HCT116 (cell line): Measurements from ENCODE around the gene AEBP1. TPM values are rescaled to one million over a fixed set of nuclear protein-coding genes. Genes with fewer than 3 reads are reported as not detected.

Source experiments
- ATAC-seq: fragments of 200-7000 bp; cut with Tn5 transposase; 2 replicates; pipeline ENCODE4 v1.9.1; 2020; ENCODE audit warnings: mild to moderate bottlenecking, moderate library complexity
- BruUV-seq: library from RNA; stranded (reverse); fragments of 400-500 nt; replicated peaks from 2 replicates; lab custom pipeline; 2021; lab: Mats Ljungman, UMichigan
- CTCF ChIA-PET: fragments of 300-600 bp; sonication (Branson Sonifier 250); formaldehyde crosslinking; loops from one replicate; lab custom pipeline; 2021; ENCODE audit warnings: antibody characterized with exemption; lab: Charles Lee
- POLR2A ChIA-PET: fragments of 300-600, 350-600 bp; sonication (Branson Sonifier 250); formaldehyde crosslinking; loops from one replicate; lab custom pipeline; 2021; ENCODE audit warnings: antibody characterized with exemption; lab: Charles Lee
- RAD21 ChIA-PET, 2 experiments: fragments of 300-600 bp; sonication (Branson Sonifier 250); formaldehyde crosslinking; loops; one replicate each; lab custom pipeline; 2023; ENCODE audit warnings: low total read pairs in 2 of 2; ENCODE audit not compliant: uncharacterized antibody in 2 of 2, unreplicated experiment in 2 of 2, low non-redundant PET in 1 of 2; lab: Charles Lee
- DNase-seq: peaks from one replicate; pipeline ENCODE4 v3.0.0-alpha.2; 2010; ENCODE audit warnings: low read depth, low spot score
- H2AFZ ChIP-seq: fragments of 200-600 bp; shearing (Covaris generic), sonication (generic); 2 replicates; pipeline ENCODE4 v1.6.1; 2017; ENCODE audit warnings: low read depth, mixed run types, mixed read lengths, antibody characterized with exemption, low read length; ENCODE audit not compliant: poor library complexity, severe bottlenecking
- H3K27ac ChIP-seq: 2 replicates; pipeline ENCODE4 v1.5.1; 2012; ENCODE audit warnings: low read depth, low read length
- H3K27me3 ChIP-seq: fragments of 200-600 bp; sonication (generic); 2 replicates; pipeline ENCODE4 v1.6.1; 2016; ENCODE audit warnings: mixed run types, low read length, mixed read lengths; ENCODE audit not compliant: insufficient read depth
- H3K36me3 ChIP-seq, 2 experiments: fragments of 200-500 bp in 1 of 2; fragments of 200-600 bp in 1 of 2; sonication (Bioruptor generic) in 1 of 2; sonication (generic) in 1 of 2; 2 replicates each; pipeline versions ENCODE4 v1.5.1 to v1.6.1; 2014 to 2016; ENCODE audit warnings: low read length in 2 of 2, inconsistent platforms in 1 of 2, mixed read lengths in 1 of 2, mixed run types in 1 of 2; ENCODE audit not compliant: insufficient read depth in 2 of 2, control insufficient read depth in 1 of 2
- H3K4me1 ChIP-seq, 2 experiments: fragments of 200-600 bp in 1 of 2; sonication (generic) in 1 of 2; 2 replicates each; pipeline versions ENCODE4 v1.5.1 to v1.6.1; 2012 to 2017; ENCODE audit warnings: low read length in 2 of 2, inconsistent platforms in 1 of 2, mild to moderate bottlenecking in 1 of 2, mixed read lengths in 1 of 2, mixed run types in 1 of 2, moderate library complexity in 1 of 2; ENCODE audit not compliant: insufficient read depth in 2 of 2, control insufficient read depth in 1 of 2
- H3K4me2 ChIP-seq: fragments of 200-600 bp; sonication (generic); 2 replicates; pipeline ENCODE4 v1.6.1; 2017; ENCODE audit warnings: mixed run types, low read length, mixed read lengths
- H3K4me3 ChIP-seq, 2 experiments: fragments of 200-600 bp in 1 of 2; sonication (generic) in 1 of 2; replicated peaks in 1 of 2; 2 replicates each; pipeline ENCODE4 v1.5.1; 2011 to 2016; ENCODE audit warnings: low read length in 2 of 2, control low read depth in 1 of 2, low read depth in 1 of 2, mild to moderate bottlenecking in 1 of 2, mixed read lengths in 1 of 2, mixed run types in 1 of 2
- H3K79me2 ChIP-seq: fragments of 200-600 bp; sonication (generic); 2 replicates; pipeline ENCODE4 v1.6.1; 2017; ENCODE audit warnings: mild to moderate bottlenecking, mixed run types, low read length, moderate library complexity, mixed read lengths; ENCODE audit not compliant: insufficient read depth
- H3K9ac ChIP-seq: fragments of 200-600 bp; sonication (generic); 2 replicates; pipeline ENCODE4 v1.6.1; 2016; ENCODE audit warnings: low read length, mixed read lengths
- H3K9me2 ChIP-seq: fragments of 200-600 bp; sonication (generic), shearing (Covaris generic); 2 replicates; pipeline ENCODE4 v1.6.1; 2017; ENCODE audit warnings: mixed run types, mild to moderate bottlenecking, moderate library complexity; ENCODE audit not compliant: insufficient read depth
- H3K9me3 ChIP-seq, 2 experiments: fragments of 200-500 bp in 1 of 2; fragments of 200-600 bp in 1 of 2; sonication (Bioruptor generic) in 1 of 2; sonication (generic) in 1 of 2; 2 replicates each; pipeline ENCODE4 v1.6.1; 2014 to 2017; ENCODE audit warnings: low read length in 2 of 2, mixed read lengths in 2 of 2, inconsistent platforms in 1 of 2, low read depth in 1 of 2, mild to moderate bottlenecking in 1 of 2, mixed run types in 1 of 2, moderate library complexity in 1 of 2; ENCODE audit not compliant: control insufficient read depth in 1 of 2, insufficient read depth in 1 of 2
- H4K20me1 ChIP-seq: fragments of 200-600 bp; sonication (generic), shearing (Covaris generic); 2 replicates; pipeline ENCODE4 v1.6.1; 2017; ENCODE audit warnings: mixed run types, mild to moderate bottlenecking, moderate library complexity; ENCODE audit not compliant: insufficient read depth
- ATF3 ChIP-seq: IDR thresholded peaks from 2 replicates; pipeline ENCODE4 v1.6.1; 2012
- CEBPB ChIP-seq: IDR thresholded peaks from 2 replicates; pipeline ENCODE4 v1.6.1; 2012; ENCODE audit warnings: low read depth
- EGR1 ChIP-seq: IDR thresholded peaks from 2 replicates; pipeline ENCODE4 v1.6.1; 2012; ENCODE audit warnings: low read depth
- ELF1 ChIP-seq: IDR thresholded peaks from 2 replicates; pipeline ENCODE4 v1.6.1; 2012; ENCODE audit warnings: low read depth, borderline replicate concordance
- EZH2 ChIP-seq: fragments of 200-600 bp; sonication (generic); IDR thresholded peaks from 2 replicates; pipeline ENCODE4 v1.6.1; 2017; ENCODE audit warnings: antibody characterized with exemption, mixed run types
- EZH2phosphoT487 ChIP-seq: fragments of 200-600 bp; IDR thresholded peaks from 2 replicates; pipeline ENCODE4 v1.6.1; 2018; ENCODE audit warnings: antibody characterized with exemption, borderline replicate concordance
- JUND ChIP-seq: IDR thresholded peaks from 2 replicates; pipeline ENCODE4 v1.6.1; 2012
- POLR2AphosphoS5 ChIP-seq: IDR thresholded peaks from 2 replicates; pipeline ENCODE4 v1.6.1; 2011; ENCODE audit warnings: mild to moderate bottlenecking, low read depth, low read length, moderate library complexity
- RAD21 ChIP-seq: IDR thresholded peaks from 2 replicates; pipeline ENCODE4 v1.6.1; 2012; ENCODE audit warnings: low read depth, mild to moderate bottlenecking
- SIN3A ChIP-seq: IDR thresholded peaks from 2 replicates; pipeline ENCODE4 v1.6.1; 2012; ENCODE audit warnings: low read depth
- SP1 ChIP-seq: IDR thresholded peaks from 2 replicates; pipeline ENCODE4 v1.6.1; 2012; ENCODE audit warnings: low read depth
- SRF ChIP-seq: IDR thresholded peaks from 2 replicates; pipeline ENCODE4 v1.6.1; 2012; ENCODE audit warnings: low read depth
- TCF7L2 ChIP-seq: IDR thresholded peaks from 2 replicates; pipeline ENCODE4 v1.7.0; 2011; ENCODE audit warnings: borderline replicate concordance, inconsistent platforms; ENCODE audit not compliant: insufficient read depth, insufficient read length; ENCODE audit errors: extremely low read depth
- YY1 ChIP-seq: IDR thresholded peaks from 2 replicates; pipeline ENCODE4 v1.6.1; 2011; ENCODE audit warnings: low read length, low read depth, moderate library complexity, mild to moderate bottlenecking; ENCODE audit not compliant: insufficient replicate concordance; ENCODE audit errors: extremely low read depth
- ZBTB33 ChIP-seq: IDR thresholded peaks from 2 replicates; pipeline ENCODE4 v1.6.1; 2011; ENCODE audit warnings: mild to moderate bottlenecking, low read length, moderate library complexity; ENCODE audit not compliant: insufficient replicate concordance; ENCODE audit errors: extremely low read depth
- ZFX ChIP-seq: fragments of 450-650 bp; IDR thresholded peaks from 2 replicates; pipeline ENCODE4 v1.6.1; 2017
- ZNF274 ChIP-seq: fragments of 200-500 bp; sonication (Bioruptor generic); IDR thresholded peaks from 2 replicates; pipeline ENCODE4 v1.6.1; 2014; ENCODE audit warnings: mild to moderate bottlenecking, low read depth, low read length, inconsistent platforms
- intact Hi-C: fragments of 100-400 bp; cut with micrococcal nuclease; formaldehyde crosslinking; loops from 2 replicates; pipeline ENCODE4 v1.10.0; 2022
- total RNA-seq: library from RNA; stranded (reverse); gene quantifications from one replicate; pipeline ENCODE4 v1.2.1, GENCODE V29; 2021; ENCODE audit not compliant: unreplicated experiment
- TF ChIP-seq, protein P1 (sequence below), 3 experiments: fragments of 200-600 bp in 1 of 3; sonication (generic) in 1 of 3; IDR thresholded peaks in 2 of 3; conservative IDR thresholded peaks in 1 of 3; 2 replicates each; pipeline ENCODE4 v1.5.1; 2012 to 2017; ENCODE audit warnings: low read depth in 2 of 3, low read length in 2 of 3, antibody characterized with exemption in 1 of 3, borderline replicate concordance in 1 of 3, control low read depth in 1 of 3, mild to moderate bottlenecking in 1 of 3, mixed read lengths in 1 of 3, mixed run types in 1 of 3, moderate library complexity in 1 of 3; ENCODE audit not compliant: insufficient read depth in 1 of 3
- TF ChIP-seq, protein P2 (sequence below): IDR thresholded peaks from 2 replicates; pipeline ENCODE4 v1.6.1; 2012
- TF ChIP-seq, protein P3 (sequence below): IDR thresholded peaks from 2 replicates; pipeline ENCODE4 v1.6.1; 2012; ENCODE audit warnings: low read depth

The AEBP1 gene
- total RNA-seq, 1 experiment from 2014 or later: 0.49 TPM

DNA sequence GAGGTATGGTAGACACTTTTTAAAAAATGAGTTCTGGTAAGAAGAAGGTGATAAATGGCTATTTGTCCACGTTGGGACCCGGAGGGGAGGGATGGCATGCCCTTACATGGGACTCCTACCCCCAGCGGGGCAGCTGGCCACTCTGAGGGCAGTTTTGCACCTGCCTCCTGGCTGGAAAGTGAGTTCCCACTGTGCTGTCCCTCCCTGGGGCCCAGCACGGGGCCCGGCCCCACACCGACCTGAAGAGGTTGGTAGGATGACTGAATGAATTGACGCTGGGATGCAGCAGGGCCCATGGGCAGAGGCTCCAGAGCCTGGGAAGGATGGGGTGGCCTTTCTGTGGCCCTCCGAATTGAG lies 601 bp upstream of the AEBP1 start:
- H3K27ac ChIP-seq: no peak overlapping the region
- DNase-seq (no peak), ATAC-seq (no peak)
- H3K36me3 ChIP-seq: no peaks in the 10 kb centered on the region
- POLR2A ChIA-PET: no interaction called here
- no peaks in the 10 kb centered on the region for H3K79me2 ChIP-seq
- RAD21 ChIA-PET: no interaction called here
- TF ChIP-seq, protein P1, sequence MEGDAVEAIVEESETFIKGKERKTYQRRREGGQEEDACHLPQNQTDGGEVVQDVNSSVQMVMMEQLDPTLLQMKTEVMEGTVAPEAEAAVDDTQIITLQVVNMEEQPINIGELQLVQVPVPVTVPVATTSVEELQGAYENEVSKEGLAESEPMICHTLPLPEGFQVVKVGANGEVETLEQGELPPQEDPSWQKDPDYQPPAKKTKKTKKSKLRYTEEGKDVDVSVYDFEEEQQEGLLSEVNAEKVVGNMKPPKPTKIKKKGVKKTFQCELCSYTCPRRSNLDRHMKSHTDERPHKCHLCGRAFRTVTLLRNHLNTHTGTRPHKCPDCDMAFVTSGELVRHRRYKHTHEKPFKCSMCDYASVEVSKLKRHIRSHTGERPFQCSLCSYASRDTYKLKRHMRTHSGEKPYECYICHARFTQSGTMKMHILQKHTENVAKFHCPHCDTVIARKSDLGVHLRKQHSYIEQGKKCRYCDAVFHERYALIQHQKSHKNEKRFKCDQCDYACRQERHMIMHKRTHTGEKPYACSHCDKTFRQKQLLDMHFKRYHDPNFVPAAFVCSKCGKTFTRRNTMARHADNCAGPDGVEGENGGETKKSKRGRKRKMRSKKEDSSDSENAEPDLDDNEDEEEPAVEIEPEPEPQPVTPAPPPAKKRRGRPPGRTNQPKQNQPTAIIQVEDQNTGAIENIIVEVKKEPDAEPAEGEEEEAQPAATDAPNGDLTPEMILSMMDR (IDR thresholded peaks at IDR 0.05 in 2 of 3, conservative IDR thresholded peaks at IDR 0.05 in 1 of 3; ENCODE audit: borderline replicate concordance in 1 of 3, insufficient read depth in 1 of 3, low read depth in 2 of 3, low read length in 2 of 3): no peak
- TF ChIP-seq EZH2 (no peak), ZFX (no peak), EZH2phosphoT487 (no peak), SIN3A (no peak), TCF7L2 (no peak), POLR2AphosphoS5 (no peak), SRF (no peak), ZBTB33 (no peak), ATF3 (no peak), ZNF274 (no peak), YY1 (no peak), RAD21 (no peak), ELF1 (no peak), CEBPB (no peak), SP1 (no peak), EGR1 (no peak), JUND (no peak)
- TF ChIP-seq, protein P2, sequence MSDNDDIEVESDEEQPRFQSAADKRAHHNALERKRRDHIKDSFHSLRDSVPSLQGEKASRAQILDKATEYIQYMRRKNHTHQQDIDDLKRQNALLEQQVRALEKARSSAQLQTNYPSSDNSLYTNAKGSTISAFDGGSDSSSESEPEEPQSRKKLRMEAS: no peak
- TF ChIP-seq, protein P3, sequence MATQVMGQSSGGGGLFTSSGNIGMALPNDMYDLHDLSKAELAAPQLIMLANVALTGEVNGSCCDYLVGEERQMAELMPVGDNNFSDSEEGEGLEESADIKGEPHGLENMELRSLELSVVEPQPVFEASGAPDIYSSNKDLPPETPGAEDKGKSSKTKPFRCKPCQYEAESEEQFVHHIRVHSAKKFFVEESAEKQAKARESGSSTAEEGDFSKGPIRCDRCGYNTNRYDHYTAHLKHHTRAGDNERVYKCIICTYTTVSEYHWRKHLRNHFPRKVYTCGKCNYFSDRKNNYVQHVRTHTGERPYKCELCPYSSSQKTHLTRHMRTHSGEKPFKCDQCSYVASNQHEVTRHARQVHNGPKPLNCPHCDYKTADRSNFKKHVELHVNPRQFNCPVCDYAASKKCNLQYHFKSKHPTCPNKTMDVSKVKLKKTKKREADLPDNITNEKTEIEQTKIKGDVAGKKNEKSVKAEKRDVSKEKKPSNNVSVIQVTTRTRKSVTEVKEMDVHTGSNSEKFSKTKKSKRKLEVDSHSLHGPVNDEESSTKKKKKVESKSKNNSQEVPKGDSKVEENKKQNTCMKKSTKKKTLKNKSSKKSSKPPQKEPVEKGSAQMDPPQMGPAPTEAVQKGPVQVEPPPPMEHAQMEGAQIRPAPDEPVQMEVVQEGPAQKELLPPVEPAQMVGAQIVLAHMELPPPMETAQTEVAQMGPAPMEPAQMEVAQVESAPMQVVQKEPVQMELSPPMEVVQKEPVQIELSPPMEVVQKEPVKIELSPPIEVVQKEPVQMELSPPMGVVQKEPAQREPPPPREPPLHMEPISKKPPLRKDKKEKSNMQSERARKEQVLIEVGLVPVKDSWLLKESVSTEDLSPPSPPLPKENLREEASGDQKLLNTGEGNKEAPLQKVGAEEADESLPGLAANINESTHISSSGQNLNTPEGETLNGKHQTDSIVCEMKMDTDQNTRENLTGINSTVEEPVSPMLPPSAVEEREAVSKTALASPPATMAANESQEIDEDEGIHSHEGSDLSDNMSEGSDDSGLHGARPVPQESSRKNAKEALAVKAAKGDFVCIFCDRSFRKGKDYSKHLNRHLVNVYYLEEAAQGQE: no peak
- H3K9me3 ChIP-seq: no peaks in the 10 kb centered on the region
- no peaks in the 10 kb centered on the region for H3K27me3 ChIP-seq
- H3K4me3 ChIP-seq: no peak overlapping the region
- H3K4me2 ChIP-seq: no peak overlapping the region
- CTCF ChIA-PET: no interaction called here
- H3K9ac ChIP-seq: no peak overlapping the region
- no TSS peak for BruUV-seq
- H3K9me2 ChIP-seq: no peaks in the 10 kb centered on the region
- H3K4me1 ChIP-seq: peaks cover 0 to 6% of the 10 kb centered on the region in 2 experiments; a peak in 2 of 4 replicates
- H4K20me1 ChIP-seq: no peaks in the 10 kb centered on the region
- intact Hi-C loops: no loop called here
- no peak overlapping the region for H2AFZ ChIP-seq
